Colonic mucosa (tissue), 4 donors: Measurements from ENCODE around the gene PARD6B. TPM values are rescaled to one million over a fixed set of nuclear protein-coding genes. Genes with fewer than 3 reads are reported as not detected.
A peak's percentile ranks its signal among the peaks of the same experiment; 100 is the strongest.

ENCODE experiments used
- DNase-seq: peaks from one replicate; pipeline ENCODE4 v3.0.0-alpha.2; 2020
- H3K27ac ChIP-seq: fragments of 200-600 bp; one replicate; pipeline ENCODE4 v1.8.0; 2021
- H3K27me3 ChIP-seq: fragments of 200-600 bp; one replicate; pipeline ENCODE4 v1.8.0; 2021
- H3K36me3 ChIP-seq: fragments of 200-600 bp; one replicate; pipeline ENCODE4 v1.8.0; 2021
- H3K4me1 ChIP-seq: fragments of 200-600 bp; one replicate; pipeline ENCODE4 v1.8.0; 2021; ENCODE audit warnings: mild to moderate bottlenecking
- H3K4me3 ChIP-seq: fragments of 200-600 bp; one replicate; pipeline ENCODE4 v1.8.0; 2021
- H3K9ac ChIP-seq, 2 donors: one replicate each; pipeline ENCODE4 v1.7.0; 2013; ENCODE audit warnings: control low read depth in 2 of 2, low read depth in 2 of 2, low read length in 2 of 2
- H3K9me3 ChIP-seq: fragments of 200-600 bp; one replicate; pipeline ENCODE4 v1.8.0; 2021
- CTCF ChIP-seq: fragments of 200-600 bp; IDR thresholded peaks from one replicate; pipeline ENCODE4 v1.8.0; 2022; ENCODE audit warnings: antibody characterized with exemption, mild to moderate bottlenecking
- intact Hi-C: fragments of 100-400 bp; cut with DNase I; formaldehyde crosslinking; loops from one replicate; pipeline ENCODE4 v1.14.1; 2022
- total RNA-seq, 2 donors: library from RNA; stranded (reverse); fragmentation: NEBNext Ultra II Directional in 1 of 2; extraction: Animal tissue kit (Norgen Biotek cat#: 25700) in 1 of 2; gene quantifications; one replicate each; pipeline ENCODE4 v1.2.1, GENCODE V29; 2021
- donor health status: healthy.
- donor health status: DM: no; HTN: no; CAD: no.
- donor health status: DM: no; HTN: no; CAD: no.

The PARD6B gene
- total RNA-seq, 2 donors from 2014 or later, result 16.6 to 35.6 TPM

GRCh38 chr20:50728486-50728980, 2.8 kb upstream of the PARD6B start:
- Histone ChIP-seq H3K36me3 (no peaks in the 10 kb centered on the region), H3K27ac (peak overlapping the region; percentile 83), H3K9ac (peak overlapping the region in 1 of 2 donors; percentile 42), H3K4me1 (no peaks in the 10 kb centered on the region), H3K27me3 (no peaks in the 10 kb centered on the region), H3K9me3 (no peaks in the 10 kb centered on the region), H3K4me3 (no peak overlapping the region)
- no peak for DNase-seq
- TF ChIP-seq CTCF, result no peak
- intact Hi-C loops, result no loop called here

GRCh38 chr20:50728981-50729874, 2.2 kb upstream of the PARD6B start:
- H3K9ac ChIP-seq, result peak overlapping the region in 1 of 2 donors; percentile 89
- TF ChIP-seq CTCF, result no peak
- peak; percentile 77 for DNase-seq
- H3K36me3 ChIP-seq, result no peaks in the 10 kb centered on the region
- H3K4me3 ChIP-seq, result no peak overlapping the region
- H3K27me3 ChIP-seq, result no peaks in the 10 kb centered on the region
- H3K27ac ChIP-seq, result peak overlapping the region; percentile 83
- no peaks in the 10 kb centered on the region for H3K4me1 ChIP-seq
- intact Hi-C loops, result no loop called here
- no peaks in the 10 kb centered on the region for H3K9me3 ChIP-seq

GRCh38 chr20:50729901-50730764, 1.2 kb upstream of the PARD6B start:
- Histone ChIP-seq H3K9ac (peak overlapping the region; percentile 87 to 89), H3K27me3 (no peaks in the 10 kb centered on the region), H3K9me3 (no peaks in the 10 kb centered on the region), H3K4me3 (peak overlapping the region; percentile 94), H3K4me1 (no peaks in the 10 kb centered on the region), H3K36me3 (no peaks in the 10 kb centered on the region), H3K27ac (peak overlapping the region; percentile 83)
- DNase-seq, result peak; percentile 47
- no peak for TF ChIP-seq CTCF
- intact Hi-C loops, result loop anchor here (10.0 kb wide), 1 partner anchor 545 kb away; no protein-coding TSS in a partner anchor

- Histone ChIP-seq H3K4me1 (no peaks in the 10 kb centered on the region), H3K27me3 (no peaks in the 10 kb centered on the region), H3K9ac (peak overlapping the region; percentile 87 to 89), H3K9me3 (no peaks in the 10 kb centered on the region), H3K27ac (peak overlapping the region; percentile 83), H3K4me3 (peak overlapping the region; percentile 94), H3K36me3 (no peaks in the 10 kb centered on the region)
- no peak for TF ChIP-seq CTCF
- intact Hi-C loops, result loop anchor here (10.0 kb wide), 1 partner anchor 546 kb away; no protein-coding TSS in a partner anchor
- DNase-seq, result no peak
Measured at GRCh38 chr20:50730765-50731054, 670 bp upstream of the PARD6B start.

- no peaks in the 10 kb centered on the region for H3K27me3 ChIP-seq
- H3K36me3 ChIP-seq, result no peaks in the 10 kb centered on the region
- no peaks in the 10 kb centered on the region for H3K4me1 ChIP-seq
- intact Hi-C loops, result loop anchor here (10.0 kb wide), 1 partner anchor 547 kb away; no protein-coding TSS in a partner anchor
- H3K4me3 ChIP-seq, result peak overlapping the region; percentile 94
- no peak for DNase-seq
- H3K27ac ChIP-seq, result peak overlapping the region; percentile 91
- no peak for TF ChIP-seq CTCF
- H3K9me3 ChIP-seq, result no peaks in the 10 kb centered on the region
- H3K9ac ChIP-seq, result peak overlapping the region; percentile 93 to 97
Measured at GRCh38 chr20:50731930-50732690, 730 bp downstream of the PARD6B start.
